HepG2 (cell line): ENCODE measurements around the gene JMJD7. TPM values are rescaled to one million over a fixed set of nuclear protein-coding genes. Genes with fewer than 3 reads are reported as not detected.
A peak's percentile ranks its signal among the peaks of the same experiment; 100 is the strongest.

Experiments used
- ATAC-seq: fragments of 200-7000 bp; cut with Tn5 transposase; 3 replicates; pipeline ENCODE4 v1.9.1; 2020; ENCODE audit warnings: mild to moderate bottlenecking, moderate library complexity
- BruUV-seq: library from RNA; stranded (reverse); fragments of 400-500 nt; replicated peaks from 2 replicates; lab custom pipeline; 2021; lab: Mats Ljungman, UMichigan
- CTCF ChIA-PET: fragments of 300-600 bp; formaldehyde crosslinking; extraction: SDS; loops from one replicate; lab custom pipeline; 2021; ENCODE audit warnings: low total read pairs, inconsistent platforms, low intra/inter-chr PET ratio; lab: Yijun Ruan, JAX
- POLR2A ChIA-PET: fragments of 350-600 bp; sonication (Branson Sonifier 250); formaldehyde crosslinking; loops from one replicate; lab custom pipeline; 2020; ENCODE audit warnings: antibody characterized with exemption, inconsistent platforms; lab: Yijun Ruan, JAX
- DNase-seq: peaks from one replicate; pipeline ENCODE4 v3.0.0-alpha.2; 2015; ENCODE audit warnings: low spot score
- FAIRE-seq: peaks from 3 replicates; lab custom pipeline; 2011; peaks lifted over from hg19 to GRCh38; lab: Jason Lieb, UNC
- H2AFZ ChIP-seq: one replicate; pipeline ENCODE4 v1.6.1; 2011; ENCODE audit warnings: low read length, inconsistent platforms
- H3K27ac ChIP-seq: fragments of 300-600 bp; 3 replicates; pipeline ENCODE4 v1.8.0; 2011; ENCODE audit warnings: mixed run types, mild to moderate bottlenecking, mixed read lengths, low read length, inconsistent platforms; ENCODE audit not compliant: insufficient read depth; ENCODE audit errors: extremely low read length
- H3K27me3 ChIP-seq, 2 experiments: fragments of 200-600 bp in 1 of 2; 2 replicates in 1 of 2; 3 replicates in 1 of 2; pipeline versions ENCODE4 v1.6.0 to v1.8.0; 2011; ENCODE audit warnings: low read length in 2 of 2, mild to moderate bottlenecking in 2 of 2, moderate library complexity in 2 of 2, inconsistent platforms in 1 of 2; ENCODE audit not compliant: insufficient read depth in 2 of 2, control insufficient read depth in 1 of 2
- H3K36me3 ChIP-seq, 2 experiments: fragments of 200-600 bp in 1 of 2; replicated peaks in 1 of 2; 2 replicates in 1 of 2; 3 replicates in 1 of 2; pipeline versions ENCODE4 v1.5.1 to v1.8.0; 2011; ENCODE audit warnings: low read length in 2 of 2, inconsistent platforms in 1 of 2; ENCODE audit not compliant: insufficient read depth in 2 of 2, control insufficient read depth in 1 of 2
- H3K4me1 ChIP-seq: 2 replicates; pipeline ENCODE4 v1.5.1; 2012; ENCODE audit warnings: low read length, inconsistent platforms; ENCODE audit not compliant: insufficient read depth
- H3K4me2 ChIP-seq: 2 replicates; pipeline ENCODE4 v1.6.0; 2011; ENCODE audit warnings: low read depth, low read length, inconsistent platforms
- H3K4me3 ChIP-seq, 3 experiments: fragments of 200-600 bp in 1 of 3; sonication (generic), shearing (Covaris generic) in 1 of 3; replicated peaks in 1 of 3; 2 replicates each; pipeline ENCODE4 v1.5.1; 2011 to 2016; ENCODE audit warnings: low read length in 3 of 3, inconsistent platforms in 2 of 3, low read depth in 2 of 3, mild to moderate bottlenecking in 2 of 3, control low read depth in 1 of 3, mixed read lengths in 1 of 3; ENCODE audit not compliant: insufficient read depth in 1 of 3
- H3K79me2 ChIP-seq: one replicate; pipeline ENCODE4 v1.6.1; 2011; ENCODE audit warnings: low read length, inconsistent platforms; ENCODE audit not compliant: insufficient read depth
- H3K9ac ChIP-seq: 2 replicates; pipeline ENCODE4 v1.6.0; 2011; ENCODE audit warnings: mild to moderate bottlenecking, low read depth, low read length, inconsistent platforms; ENCODE audit not compliant: insufficient read depth
- H3K9me3 ChIP-seq: 2 replicates; pipeline ENCODE4 v1.5.1; 2012; ENCODE audit warnings: mild to moderate bottlenecking, low read length
- H4K20me1 ChIP-seq: 2 replicates; pipeline ENCODE4 v1.6.0; 2011; ENCODE audit warnings: inconsistent platforms, mild to moderate bottlenecking, low read length, moderate library complexity; ENCODE audit not compliant: insufficient read depth
- ATF7-NPFF ChIP-seq: sonication (generic); formaldehyde crosslinking; IDR thresholded peaks from 2 replicates; pipeline ENCODE4 v1.8.1; 2023; ENCODE audit warnings: mild to moderate bottlenecking, low read depth, missing genetic modification reagents, moderate library complexity
- BCL3 ChIP-seq: sonication (generic); formaldehyde crosslinking; IDR thresholded peaks from 2 replicates; pipeline ENCODE4 v1.5.1; 2020; ENCODE audit warnings: mild to moderate bottlenecking, missing genetic modification reagents, moderate library complexity
- CAMTA2 ChIP-seq: sonication (generic); formaldehyde crosslinking; IDR thresholded peaks from 2 replicates; pipeline ENCODE4 v1.4.0; 2020; ENCODE audit warnings: mild to moderate bottlenecking, missing genetic modification reagents, borderline replicate concordance
- DR1 ChIP-seq: sonication (generic); formaldehyde crosslinking; IDR thresholded peaks from 2 replicates; pipeline ENCODE4 v1.8.0; 2021; ENCODE audit warnings: mild to moderate bottlenecking, missing genetic modification reagents, inconsistent platforms
- FOXK2 ChIP-seq: fragments of 450-650 bp; IDR thresholded peaks from 2 replicates; pipeline ENCODE4 v1.6.1; 2016
- GMEB2 ChIP-seq: IDR thresholded peaks from 2 replicates; pipeline ENCODE4 v1.6.1; 2016; ENCODE audit warnings: missing biosample characterization, missing genetic modification reagents, low read depth
- HOXA5 ChIP-seq: sonication (generic); formaldehyde crosslinking; IDR thresholded peaks from 2 replicates; pipeline ENCODE4 v1.4.0; 2020; ENCODE audit warnings: missing genetic modification reagents
- POLR2A ChIP-seq, 2 experiments: IDR thresholded peaks; 2 replicates each; pipeline ENCODE4 v1.6.1; 2011; ENCODE audit warnings: low read depth in 2 of 2, low read length in 2 of 2, mild to moderate bottlenecking in 1 of 2, moderate library complexity in 1 of 2; ENCODE audit not compliant: insufficient read depth in 1 of 2
- ZBTB38 ChIP-seq: sonication (generic); formaldehyde crosslinking; IDR thresholded peaks from 2 replicates; pipeline ENCODE4 v1.5.1; 2020; ENCODE audit warnings: mild to moderate bottlenecking, missing genetic modification reagents
- ZNF121 ChIP-seq: sonication (generic); formaldehyde crosslinking; IDR thresholded peaks from 2 replicates; pipeline ENCODE4 v1.5.0; 2020; ENCODE audit warnings: mild to moderate bottlenecking, missing genetic modification reagents
- ZNF704 ChIP-seq: sonication (generic); formaldehyde crosslinking; IDR thresholded peaks from 2 replicates; pipeline ENCODE4 v1.8.1; 2023; ENCODE audit warnings: mild to moderate bottlenecking, inconsistent platforms, moderate library complexity, missing genetic modification reagents, borderline replicate concordance
- ZNF710 ChIP-seq: sonication (generic); formaldehyde crosslinking; IDR thresholded peaks from 2 replicates; pipeline ENCODE4 v1.5.0; 2020; ENCODE audit warnings: mild to moderate bottlenecking, missing genetic modification reagents, borderline replicate concordance
- ZNF891 ChIP-seq: sonication (generic); formaldehyde crosslinking; IDR thresholded peaks from 2 replicates; pipeline ENCODE4 v1.5.0; 2020; ENCODE audit warnings: mild to moderate bottlenecking, missing genetic modification reagents
- WGBS: methylation state at CpG from one replicate; pipeline ENCODE4 v1.1.6; 2017; ENCODE audit warnings: low lambda C conversion rate; 5-methylcytosine and 5-hydroxymethylcytosine counted together
- in situ Hi-C: cut with HindIII; loops from 2 replicates; pipeline ENCODE4 v1.10.0; 2017; ENCODE audit warnings: low pct_unique_long_range_greater_than_20kb; ENCODE audit not compliant: extremely low pct_ligation_motif_present
- intact Hi-C: fragments of 100-400 bp; cut with micrococcal nuclease; formaldehyde crosslinking; loops from one replicate; pipeline ENCODE4 v1.10.0; 2022; ENCODE audit not compliant: unreplicated experiment
- polyA plus RNA-seq, 8 experiments: library from polyadenylated mRNA; depleted of rRNA in 3 of 8; stranded (reverse) in 7 of 8; unstranded in 1 of 8; fragments of >200 nt; fragmentation: Illumina TruSeq in 4 of 8; extraction: Trizol in 4 of 8; gene quantifications; 2 replicates each; pipeline versions ENCODE4 v1.2.1 to v1.2.3, GENCODE V29; 2011 to 2016; ENCODE audit warnings: low read depth in 4 of 8, missing spikeins in 1 of 8, mixed read lengths in 1 of 8; ENCODE audit not compliant: insufficient read depth in 1 of 8
- total RNA-seq, 5 experiments: library from RNA; depleted of rRNA; stranded (reverse); fragments of >200 nt; fragmentation: Illumina TruSeq; extraction: Trizol; gene quantifications; 2 replicates each; pipeline ENCODE4 v1.2.3, GENCODE V29; 2016; ENCODE audit warnings: low read depth in 1 of 5

The JMJD7 gene
- total and polyA plus RNA-seq, 2 of the 13 experiments (the other 11 are each of a cell fraction or from before 2014, with no cell fraction given), result 6.4 to 7.1 TPM

GRCh38 chr15:41778521-41778920 lies 49.4 kb upstream of the JMJD7 start:
- Histone ChIP-seq H3K4me1 (peaks cover 82% of the 10 kb centered on the region), H2AFZ (no peak overlapping the region), H3K27ac (no peak overlapping the region), H3K79me2 (peaks cover 5% of the 10 kb centered on the region), H3K4me3 (no peak overlapping the region), H3K9ac (no peak overlapping the region), H3K4me2 (no peak overlapping the region)
- FAIRE-seq (no peak), DNase-seq (no peak), ATAC-seq (no peak)
- no TSS peak for BruUV-seq
- POLR2A ChIA-PET, result no interaction called here
- WGBS, result 100% methylated on average over 1 of the region's 1 CpG
- no peak for TF ChIP-seq FOXK2
- TF ChIP-seq ZBTB38 (CRISPR knock-in tag), result no peak
- TF ChIP-seq ZNF710, result no peak
- no peak for TF ChIP-seq GMEB2 (CRISPR knock-in tag)
- TF ChIP-seq, all 625 proteins: peak for 0
- Histone ChIP-seq H3K36me3 (no peaks in the 10 kb centered on the region), H4K20me1 (no peaks in the 10 kb centered on the region), H3K9me3 (no peaks in the 10 kb centered on the region), H3K27me3 (no peaks in the 10 kb centered on the region; a peak in 1 of 5 replicates)
- CTCF ChIA-PET, result interaction anchor here (0.6 kb wide), 1 partner anchor 229 kb away, joined by 3 read pairs; no protein-coding TSS in a partner anchor
- intact Hi-C loops (no loop called here), in situ Hi-C loops (no loop called here)

GRCh38 chr15:41779662-41780157 lies 48.2 kb upstream of the JMJD7 start:
- H3K9me3 ChIP-seq, result no peaks in the 10 kb centered on the region
- CTCF ChIA-PET, result no interaction called here
- H3K4me1 ChIP-seq, result peaks cover 84% of the 10 kb centered on the region
- WGBS, result 61% methylated on average over 4 of the region's 4 CpGs
- POLR2A ChIA-PET, result no interaction called here
- FAIRE-seq, result no peak
- H2AFZ ChIP-seq, result no peak overlapping the region
- H3K27ac ChIP-seq, result peak overlapping the region; percentile 65
- intact Hi-C loops, result no loop called here
- peak; percentile 21 for ATAC-seq
- peak overlapping the region; percentile 48 for H3K4me2 ChIP-seq
- DNase-seq, result no peak
- H3K27me3 ChIP-seq, result no peaks in the 10 kb centered on the region; a peak in 1 of 5 replicates
- no TSS peak for BruUV-seq
- H4K20me1 ChIP-seq, result no peaks in the 10 kb centered on the region
- H3K36me3 ChIP-seq, result no peaks in the 10 kb centered on the region
- no peak overlapping the region for H3K9ac ChIP-seq
- peaks cover 5% of the 10 kb centered on the region for H3K79me2 ChIP-seq
- no peak overlapping the region for H3K4me3 ChIP-seq
- in situ Hi-C loops, result no loop called here
- no peak for TF ChIP-seq DR1 (CRISPR knock-in tag)
- TF ChIP-seq POLR2A (IDR thresholded peaks at IDR 0.05; ENCODE audit: insufficient read depth in 1 of 2, low read depth in 2 of 2, low read length in 2 of 2), result no peak
- TF ChIP-seq BCL3, result no peak
- no peak for TF ChIP-seq ZNF704 (CRISPR knock-in tag)
- no peak for TF ChIP-seq ZNF891
- no peak for TF ChIP-seq ATF7-NPFF
- no peak for TF ChIP-seq HOXA5 (CRISPR knock-in tag)
- no peak for TF ChIP-seq CAMTA2 (CRISPR knock-in tag)
- no peak for TF ChIP-seq ZNF121
